SK-N-SH (cell line): ENCODE data around the gene PRSS56. TPM values are rescaled to one million over a fixed set of nuclear protein-coding genes. Genes with fewer than 3 reads are reported as not detected.

Experiments used
- CTCF ChIA-PET: fragments of 300-600, 350-600 bp; formaldehyde crosslinking; extraction: SDS; loops from one replicate; lab custom pipeline; 2021; lab: Yijun Ruan, JAX
- POLR2A ChIA-PET: fragments of 350-600 bp; sonication (Branson Sonifier 250); formaldehyde crosslinking; extraction: SDS; loops from one replicate; lab custom pipeline; 2020; ENCODE audit warnings: antibody characterized with exemption, inconsistent platforms; lab: Yijun Ruan, JAX
- DNase-seq: peaks from one replicate; pipeline ENCODE4 v3.0.0; 2012
- H2AFZ ChIP-seq: fragments of 200-600 bp; sonication (generic); 2 replicates; pipeline ENCODE4 v1.8.1; 2016; ENCODE audit warnings: antibody characterized with exemption, mild to moderate bottlenecking, low read depth
- H3F3A ChIP-seq: fragments of 200-600 bp; sonication (generic); replicated peaks from 2 replicates; pipeline ENCODE3; 2016; ENCODE audit warnings: antibody characterized with exemption, mild to moderate bottlenecking; ENCODE audit not compliant: insufficient read depth
- H3K27ac ChIP-seq, 2 experiments: fragments of 200-500 bp in 1 of 2; fragments of 200-600 bp in 1 of 2; sonication (Bioruptor generic) in 1 of 2; sonication (generic), shearing (Covaris generic) in 1 of 2; 2 replicates each; pipeline versions ENCODE4 v1.5.1 to v1.6.1; 2014 to 2016; ENCODE audit warnings: low read depth in 2 of 2, inconsistent platforms in 1 of 2, low read length in 1 of 2, mild to moderate bottlenecking in 1 of 2, mixed read lengths in 1 of 2
- H3K27me3 ChIP-seq: fragments of 200-600 bp; sonication (generic), shearing (Covaris generic); 2 replicates; pipeline ENCODE4 v1.6.1; 2016; ENCODE audit warnings: mixed run types; ENCODE audit not compliant: insufficient read depth
- H3K36me3 ChIP-seq, 2 experiments: fragments of 200-500 bp in 1 of 2; fragments of 200-600 bp in 1 of 2; sonication (Bioruptor generic) in 1 of 2; sonication (generic) in 1 of 2; replicated peaks in 1 of 2; 2 replicates each; pipeline versions ENCODE3 to v1.5.1; 2014 to 2016; ENCODE audit warnings: low read length in 1 of 2, mild to moderate bottlenecking in 1 of 2; ENCODE audit not compliant: insufficient read depth in 2 of 2, control insufficient read depth in 1 of 2
- H3K4me1 ChIP-seq, 2 experiments: fragments of 200-500 bp in 1 of 2; fragments of 200-600 bp in 1 of 2; sonication (Bioruptor generic) in 1 of 2; sonication (generic), shearing (Covaris generic) in 1 of 2; 2 replicates each; pipeline versions ENCODE4 v1.5.1 to v1.6.1; 2014 to 2016; ENCODE audit warnings: low read depth in 1 of 2, low read length in 1 of 2, mixed run types in 1 of 2; ENCODE audit not compliant: insufficient read depth in 2 of 2, control insufficient read depth in 1 of 2
- H3K4me2 ChIP-seq: fragments of 200-600 bp; sonication (generic), shearing (Covaris generic); 2 replicates; pipeline ENCODE4 v1.6.1; 2017; ENCODE audit warnings: mixed run types
- H3K4me3 ChIP-seq, 2 experiments: fragments of 200-500 bp in 1 of 2; fragments of 200-600 bp in 1 of 2; sonication (Bioruptor generic) in 1 of 2; sonication (generic), shearing (Covaris generic) in 1 of 2; 2 replicates each; pipeline versions ENCODE4 v1.5.1 to v1.8.1; 2014 to 2016; ENCODE audit warnings: low read depth in 2 of 2, inconsistent platforms in 1 of 2, low read length in 1 of 2, mild to moderate bottlenecking in 1 of 2, mixed read lengths in 1 of 2, moderate library complexity in 1 of 2
- H3K79me2 ChIP-seq: fragments of 200-600 bp; sonication (generic); 2 replicates; pipeline ENCODE4 v1.8.1; 2017; ENCODE audit warnings: mild to moderate bottlenecking; ENCODE audit not compliant: insufficient read depth
- H3K9ac ChIP-seq: fragments of 200-600 bp; sonication (generic); 2 replicates; pipeline ENCODE4 v1.6.1; 2017; ENCODE audit warnings: mixed run types
- H3K9me2 ChIP-seq: fragments of 200-600 bp; sonication (generic); 2 replicates; pipeline ENCODE4 v1.6.1; 2017; ENCODE audit warnings: mixed run types
- H3K9me3 ChIP-seq: fragments of 200-600 bp; sonication (generic); 2 replicates; pipeline ENCODE4 v1.6.1; 2017; ENCODE audit warnings: mixed run types, mild to moderate bottlenecking, moderate library complexity
- H4K20me1 ChIP-seq: fragments of 200-600 bp; sonication (generic); 2 replicates; pipeline ENCODE4 v1.6.1; 2017; ENCODE audit warnings: mild to moderate bottlenecking, mixed run types; ENCODE audit not compliant: insufficient read depth
- CHD2 ChIP-seq: fragments of 150-350 bp; IDR thresholded peaks from 2 replicates; pipeline ENCODE4 v1.6.1; 2018; ENCODE audit warnings: low read length; ENCODE audit not compliant: partially characterized antibody
- EP300 ChIP-seq, 2 experiments: IDR thresholded peaks; 2 replicates each; pipeline versions ENCODE4 v1.4.0 to v1.6.1; 2012; ENCODE audit warnings: borderline replicate concordance in 1 of 2, low read depth in 1 of 2, low read length in 1 of 2
- FOXJ3 ChIP-seq: sonication (generic); formaldehyde crosslinking; IDR thresholded peaks from 2 replicates; pipeline ENCODE4 v1.5.1; 2020; ENCODE audit warnings: mild to moderate bottlenecking, missing genetic modification reagents
- GATA2 ChIP-seq: sonication (generic); formaldehyde crosslinking; IDR thresholded peaks from 2 replicates; pipeline ENCODE4 v1.5.0; 2020; ENCODE audit warnings: mild to moderate bottlenecking, missing genetic modification reagents
- IRF3 ChIP-seq: fragments of 150-350 bp; IDR thresholded peaks from 2 replicates; pipeline ENCODE4 v1.6.1; 2016; ENCODE audit warnings: mild to moderate bottlenecking, low read depth, low read length
- MXI1 ChIP-seq: IDR thresholded peaks from 2 replicates; pipeline ENCODE4 v1.6.1; 2012; ENCODE audit warnings: mild to moderate bottlenecking, low read depth, low read length, improper control_type of control experiment
- RAD21 ChIP-seq: IDR thresholded peaks from 2 replicates; pipeline ENCODE4 v1.6.1; 2012; ENCODE audit warnings: mild to moderate bottlenecking, low read length
- REST ChIP-seq: IDR thresholded peaks from 2 replicates; pipeline ENCODE4 v1.6.1; 2012; ENCODE audit warnings: mild to moderate bottlenecking, low read depth, low read length, moderate library complexity
- RFX5 ChIP-seq: IDR thresholded peaks from 2 replicates; pipeline ENCODE4 v1.6.1; 2012; ENCODE audit warnings: mild to moderate bottlenecking, improper control_type of control experiment, low read length
- RXRA ChIP-seq: IDR thresholded peaks from 2 replicates; pipeline ENCODE4 v1.4.0; 2012; ENCODE audit warnings: low read depth, mild to moderate bottlenecking, borderline replicate concordance
- SMC3 ChIP-seq: IDR thresholded peaks from 2 replicates; pipeline ENCODE4 v1.6.1; 2012; ENCODE audit warnings: low read depth, low read length, improper control_type of control experiment
- TAF1 ChIP-seq: IDR thresholded peaks from 2 replicates; pipeline ENCODE4 v1.6.1; 2012; ENCODE audit warnings: low read depth, mild to moderate bottlenecking, low read length, moderate library complexity, borderline replicate concordance
- TCF12 ChIP-seq: IDR thresholded peaks from 2 replicates; pipeline ENCODE4 v1.4.0; 2012
- USF1 ChIP-seq: IDR thresholded peaks from 2 replicates; pipeline ENCODE4 v1.4.0; 2012; ENCODE audit warnings: low read depth, borderline replicate concordance
- YY1 ChIP-seq: IDR thresholded peaks from 2 replicates; pipeline ENCODE4 v1.4.0; 2012; ENCODE audit warnings: low read depth, mild to moderate bottlenecking
- WGBS: methylation state at CpG from one replicate; pipeline ENCODE4 v1.1.6; 2017; ENCODE audit warnings: low lambda C conversion rate; 5-methylcytosine and 5-hydroxymethylcytosine counted together
- polyA plus RNA-seq, 3 experiments: library from polyadenylated mRNA; depleted of rRNA; stranded (reverse); fragments of >200 nt; gene quantifications; 2 replicates each; pipeline ENCODE4 v1.2.3, GENCODE V29; 2012

PRSS56 gene
- polyA plus RNA-seq, 1 of the 3 experiments (the other 2 are of a cell fraction) = not detected

- ChIA-PET CTCF (interaction anchor here (0.8 to 9.7 kb wide), 11 partner anchors 9 to 598 kb away, joined by 3 to 196 read pairs (median 6); no protein-coding TSS in a partner anchor), POLR2A (interaction anchor here (1.5 kb wide), 1 partner anchor 26 kb away, joined by 4 read pairs; the partner anchor contains the start of genes EIF4E2 and TIGD1)
- Histone ChIP-seq H3K79me2 (no peaks in the 10 kb centered on the region), H3F3A (no peaks in the 10 kb centered on the region), H3K4me2 (no peak overlapping the region), H3K9ac (no peak overlapping the region), H3K36me3 (no peaks in the 10 kb centered on the region), H4K20me1 (no peaks in the 10 kb centered on the region), H3K9me2 (no peaks in the 10 kb centered on the region), H3K4me3 (no peak overlapping the region), H3K9me3 (no peaks in the 10 kb centered on the region), H3K27ac (no peak overlapping the region), H3K27me3 (peaks cover 29% of the 10 kb centered on the region), H2AFZ (no peak overlapping the region), H3K4me1 (peaks cover 0 to 23% of the 10 kb centered on the region in 2 experiments; a peak in 1 of 4 replicates)
- DNase-seq = no peak
- TF ChIP-seq RFX5 = no peak
- TF ChIP-seq EP300 (IDR thresholded peaks at IDR 0.05; ENCODE audit: borderline replicate concordance in 1 of 2, low read depth in 1 of 2, low read length in 1 of 2) = no peak
- TF ChIP-seq SMC3 = no peak
- TF ChIP-seq REST = no peak
- no peak for TF ChIP-seq RAD21
- TF ChIP-seq CHD2 = no peak
- TF ChIP-seq FOXJ3 (CRISPR knock-in tag) = no peak
- no peak for TF ChIP-seq USF1
- TF ChIP-seq IRF3 = no peak
- TF ChIP-seq TCF12 = no peak
- no peak for TF ChIP-seq RXRA
- no peak for TF ChIP-seq GATA2 (CRISPR knock-in tag)
- no peak for TF ChIP-seq MXI1
- no peak for TF ChIP-seq YY1
- no peak for TF ChIP-seq TAF1
- WGBS = 68% methylated on average over 6 of the region's 6 CpGs
These were observed 4.6 kb downstream of the PRSS56 start for GRCh38 chr2:232524771-232525170.
